HepG2 (cell line): ENCODE data around the gene SLC35A1. TPM values are rescaled to one million over a fixed set of nuclear protein-coding genes. Genes with fewer than 3 reads are reported as not detected.

Experiments
- FOXO1 ChIP-seq: sonication (generic); formaldehyde crosslinking; IDR thresholded peaks from 2 replicates; pipeline ENCODE4 v1.4.0; 2020; ENCODE audit warnings: missing genetic modification reagents
- JUN ChIP-seq: sonication (generic); formaldehyde crosslinking; IDR thresholded peaks from 2 replicates; pipeline ENCODE4 v1.4.0; 2020; ENCODE audit warnings: mild to moderate bottlenecking, missing genetic modification reagents
- KLF16 ChIP-seq, 2 experiments: sonication (generic) in 1 of 2; formaldehyde crosslinking in 1 of 2; IDR thresholded peaks; 2 replicates each; pipeline versions ENCODE4 v1.6.1 to v1.8.0; 2016 to 2023; ENCODE audit warnings: missing genetic modification reagents in 2 of 2, missing compliant biosample characterization in 1 of 2
- MAZ ChIP-seq, 2 experiments: sonication (generic) in 1 of 2; formaldehyde crosslinking in 1 of 2; IDR thresholded peaks; 2 replicates each; pipeline versions ENCODE4 v1.5.0 to v1.6.1; 2012 to 2020; ENCODE audit warnings: low read depth in 2 of 2, mild to moderate bottlenecking in 2 of 2, borderline replicate concordance in 1 of 2, improper control_type of control experiment in 1 of 2, low read length in 1 of 2, missing genetic modification reagents in 1 of 2, moderate library complexity in 1 of 2
- MTA1 ChIP-seq: sonication (generic); formaldehyde crosslinking; IDR thresholded peaks from 2 replicates; pipeline ENCODE4 v1.4.0; 2020; ENCODE audit warnings: missing genetic modification reagents, mild to moderate bottlenecking, borderline replicate concordance
- MXD4 ChIP-seq: IDR thresholded peaks from 2 replicates; pipeline ENCODE4 v1.6.1; 2016; ENCODE audit warnings: mild to moderate bottlenecking, missing biosample characterization, missing genetic modification reagents
- RARG ChIP-seq: sonication (generic); formaldehyde crosslinking; IDR thresholded peaks from 2 replicates; pipeline ENCODE4 v1.4.0; 2020; ENCODE audit warnings: low read depth, mild to moderate bottlenecking, missing genetic modification reagents
- ZFP1 ChIP-seq: IDR thresholded peaks from 2 replicates; pipeline ENCODE4 v1.6.1; 2016
- ZNF224 ChIP-seq: sonication (generic); formaldehyde crosslinking; IDR thresholded peaks from 2 replicates; pipeline ENCODE4 v1.5.0; 2020; ENCODE audit warnings: mild to moderate bottlenecking, missing genetic modification reagents
- ZNF30 ChIP-seq: sonication (generic); formaldehyde crosslinking; IDR thresholded peaks from 2 replicates; pipeline ENCODE4 v1.5.0; 2020; ENCODE audit warnings: mild to moderate bottlenecking, missing genetic modification reagents
- ZNF354B ChIP-seq: sonication (generic); formaldehyde crosslinking; IDR thresholded peaks from 2 replicates; pipeline ENCODE4 v1.8.0; 2022; ENCODE audit warnings: mild to moderate bottlenecking, missing genetic modification reagents
- ZNF644 ChIP-seq: IDR thresholded peaks from 2 replicates; pipeline ENCODE4 v1.6.1; 2016; ENCODE audit warnings: low read depth
- ZNF749 ChIP-seq: sonication (generic); formaldehyde crosslinking; IDR thresholded peaks from 2 replicates; pipeline ENCODE4 v1.8.0; 2022; ENCODE audit warnings: mild to moderate bottlenecking, missing genetic modification reagents, moderate library complexity, borderline replicate concordance
- ZNF775 ChIP-seq: sonication (generic); formaldehyde crosslinking; IDR thresholded peaks from 2 replicates; pipeline ENCODE4 v1.4.0; 2020; ENCODE audit warnings: missing genetic modification reagents, mild to moderate bottlenecking, moderate library complexity, borderline replicate concordance
- ZNF790 ChIP-seq: sonication (generic); formaldehyde crosslinking; IDR thresholded peaks from 2 replicates; pipeline ENCODE4 v1.8.0; 2022; ENCODE audit warnings: missing genetic modification reagents, mild to moderate bottlenecking, borderline replicate concordance
- ZNF816 ChIP-seq: sonication (generic); formaldehyde crosslinking; IDR thresholded peaks from 2 replicates; pipeline ENCODE4 v1.8.0; 2022; ENCODE audit warnings: missing genetic modification reagents, mild to moderate bottlenecking, borderline replicate concordance
- polyA plus RNA-seq, 8 experiments: library from polyadenylated mRNA; depleted of rRNA in 3 of 8; stranded (reverse) in 7 of 8; unstranded in 1 of 8; fragments of >200 nt; fragmentation: Illumina TruSeq in 4 of 8; extraction: Trizol in 4 of 8; gene quantifications; 2 replicates each; pipeline versions ENCODE4 v1.2.1 to v1.2.3, GENCODE V29; 2011 to 2016; ENCODE audit warnings: low read depth in 4 of 8, missing spikeins in 1 of 8, mixed read lengths in 1 of 8; ENCODE audit not compliant: insufficient read depth in 1 of 8
- total RNA-seq, 5 experiments: library from RNA; depleted of rRNA; stranded (reverse); fragments of >200 nt; fragmentation: Illumina TruSeq; extraction: Trizol; gene quantifications; 2 replicates each; pipeline ENCODE4 v1.2.3, GENCODE V29; 2016; ENCODE audit warnings: low read depth in 1 of 5
- TF ChIP-seq, protein P1 (sequence below): sonication (generic); formaldehyde crosslinking; IDR thresholded peaks from 2 replicates; pipeline ENCODE4 v1.9.0; 2021; ENCODE audit warnings: missing genetic modification reagents, mild to moderate bottlenecking, borderline replicate concordance
- TF ChIP-seq, protein P2 (sequence below): sonication (generic); formaldehyde crosslinking; IDR thresholded peaks from 2 replicates; pipeline ENCODE4 v1.9.0; 2021; ENCODE audit warnings: missing genetic modification reagents, borderline replicate concordance
- TF ChIP-seq, protein P3 (sequence below): sonication (generic); formaldehyde crosslinking; IDR thresholded peaks from 2 replicates; pipeline ENCODE4 v1.8.0; 2022; ENCODE audit warnings: mild to moderate bottlenecking, missing genetic modification reagents; ENCODE audit not compliant: insufficient replicate concordance

The SLC35A1 gene
- total and polyA plus RNA-seq, 2 of the 13 experiments (the other 11 are each of a cell fraction or from before 2014, with no cell fraction given) = 24.8 to 25.1 TPM

DNA sequence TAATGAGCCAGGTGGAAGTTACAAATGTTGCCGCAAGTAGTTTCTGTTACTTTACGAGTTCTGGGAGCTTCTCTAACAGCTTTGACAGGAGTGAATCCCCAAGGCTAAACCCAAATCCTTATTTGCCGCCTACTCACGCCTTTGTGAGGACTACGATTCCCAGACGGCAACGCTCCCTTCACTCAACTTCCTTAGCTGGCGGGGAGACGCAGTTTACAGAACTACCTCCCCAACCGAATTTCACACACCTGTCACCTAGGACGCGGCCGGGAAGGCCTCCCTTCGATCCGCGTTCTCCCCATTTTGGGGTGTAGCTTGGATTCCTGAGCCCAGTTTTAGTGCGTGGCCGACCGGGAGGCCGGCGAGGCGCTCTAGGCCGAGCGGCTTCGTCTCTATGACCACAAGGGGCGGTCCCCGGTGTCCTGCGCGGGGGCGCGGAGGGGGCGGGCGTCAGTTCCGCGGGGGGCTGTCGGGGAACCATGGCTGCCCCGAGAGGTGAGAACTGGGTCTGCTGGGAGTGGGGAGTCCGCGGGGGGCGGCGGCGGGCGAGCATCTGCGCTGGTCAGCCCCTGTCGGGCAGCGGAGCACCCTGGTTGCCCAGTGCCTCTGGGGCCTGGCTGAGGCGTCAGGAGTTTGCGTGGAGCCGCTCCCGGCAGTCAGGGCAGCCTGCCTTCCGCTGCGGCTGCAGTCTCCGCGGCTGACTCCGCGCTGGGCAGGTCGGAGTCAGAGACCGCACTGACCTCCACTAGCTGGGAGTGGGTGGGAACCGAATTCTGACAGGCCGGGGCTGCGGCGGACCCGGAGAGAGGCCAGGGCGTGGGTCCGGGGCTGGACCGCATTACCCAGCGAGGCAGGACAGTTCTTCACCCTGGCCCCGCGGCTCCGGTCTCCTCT is at the start of gene SLC35A1 (continued):
- TF ChIP-seq, protein P1, sequence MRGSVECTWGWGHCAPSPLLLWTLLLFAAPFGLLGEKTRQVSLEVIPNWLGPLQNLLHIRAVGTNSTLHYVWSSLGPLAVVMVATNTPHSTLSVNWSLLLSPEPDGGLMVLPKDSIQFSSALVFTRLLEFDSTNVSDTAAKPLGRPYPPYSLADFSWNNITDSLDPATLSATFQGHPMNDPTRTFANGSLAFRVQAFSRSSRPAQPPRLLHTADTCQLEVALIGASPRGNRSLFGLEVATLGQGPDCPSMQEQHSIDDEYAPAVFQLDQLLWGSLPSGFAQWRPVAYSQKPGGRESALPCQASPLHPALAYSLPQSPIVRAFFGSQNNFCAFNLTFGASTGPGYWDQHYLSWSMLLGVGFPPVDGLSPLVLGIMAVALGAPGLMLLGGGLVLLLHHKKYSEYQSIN (CRISPR knock-in tag) = no peak
- TF ChIP-seq ZNF30 (no peak), ZNF224 (CRISPR knock-in tag) (peak; percentile 80), FOXO1 (CRISPR knock-in tag) (peak; percentile 26; the same call in 1 of the 2 replicates), ZFP1 (CRISPR knock-in tag) (0 out of 2 replicates have a peak, but pooled peaks have one; percentile 31), ZNF354B (no peak; the same call in 1 of the 2 replicates), RARG (no peak), ZNF790 (CRISPR knock-in tag) (no peak), MXD4 (CRISPR knock-in tag) (no peak), ZNF644 (CRISPR knock-in tag) (no peak), MTA1 (peak; percentile 63; the same call in 1 of the 2 replicates), ZNF816 (CRISPR knock-in tag) (no peak), ZNF775 (no peak), KLF16 (CRISPR knock-in tag; IDR thresholded peaks at IDR 0.05) (peak in 1 of 2 experiments; percentile 85; a peak in 2 of 4 replicates), JUN (CRISPR knock-in tag) (no peak), ZNF749 (CRISPR knock-in tag) (0 out of 2 replicates have a peak, but pooled peaks have one; percentile 35), MAZ (IDR thresholded peaks at IDR 0.05; ENCODE audit: borderline replicate concordance, low read depth, low read length) (peak; percentile 37; the same call in 1 of the 2 replicates), MAZ (CRISPR knock-in tag; IDR thresholded peaks at IDR 0.05; ENCODE audit: low read depth) (peak; percentile 87)
- TF ChIP-seq, protein P2, sequence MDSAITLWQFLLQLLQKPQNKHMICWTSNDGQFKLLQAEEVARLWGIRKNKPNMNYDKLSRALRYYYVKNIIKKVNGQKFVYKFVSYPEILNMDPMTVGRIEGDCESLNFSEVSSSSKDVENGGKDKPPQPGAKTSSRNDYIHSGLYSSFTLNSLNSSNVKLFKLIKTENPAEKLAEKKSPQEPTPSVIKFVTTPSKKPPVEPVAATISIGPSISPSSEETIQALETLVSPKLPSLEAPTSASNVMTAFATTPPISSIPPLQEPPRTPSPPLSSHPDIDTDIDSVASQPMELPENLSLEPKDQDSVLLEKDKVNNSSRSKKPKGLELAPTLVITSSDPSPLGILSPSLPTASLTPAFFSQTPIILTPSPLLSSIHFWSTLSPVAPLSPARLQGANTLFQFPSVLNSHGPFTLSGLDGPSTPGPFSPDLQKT (CRISPR knock-in tag) = 0 out of 2 replicates have a peak, but pooled peaks have one; percentile 39
- TF ChIP-seq, protein P3, sequence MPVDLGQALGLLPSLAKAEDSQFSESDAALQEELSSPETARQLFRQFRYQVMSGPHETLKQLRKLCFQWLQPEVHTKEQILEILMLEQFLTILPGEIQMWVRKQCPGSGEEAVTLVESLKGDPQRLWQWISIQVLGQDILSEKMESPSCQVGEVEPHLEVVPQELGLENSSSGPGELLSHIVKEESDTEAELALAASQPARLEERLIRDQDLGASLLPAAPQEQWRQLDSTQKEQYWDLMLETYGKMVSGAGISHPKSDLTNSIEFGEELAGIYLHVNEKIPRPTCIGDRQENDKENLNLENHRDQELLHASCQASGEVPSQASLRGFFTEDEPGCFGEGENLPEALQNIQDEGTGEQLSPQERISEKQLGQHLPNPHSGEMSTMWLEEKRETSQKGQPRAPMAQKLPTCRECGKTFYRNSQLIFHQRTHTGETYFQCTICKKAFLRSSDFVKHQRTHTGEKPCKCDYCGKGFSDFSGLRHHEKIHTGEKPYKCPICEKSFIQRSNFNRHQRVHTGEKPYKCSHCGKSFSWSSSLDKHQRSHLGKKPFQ (CRISPR knock-in tag) = peak; percentile 90
